HEK293T (cell line): ENCODE results near the gene DTNB.

Source experiments
- CTCF ChIA-PET: fragments of 350-600 bp; formaldehyde crosslinking; extraction: SDS; loops from one replicate; lab custom pipeline; 2021; ENCODE audit warnings: antibody characterized with exemption, inconsistent platforms; lab: Yijun Ruan, JAX
- POLR2A ChIA-PET: fragments of 350-600 bp; formaldehyde crosslinking; extraction: SDS; loops from one replicate; lab custom pipeline; 2020; ENCODE audit warnings: antibody characterized with exemption, inconsistent platforms; lab: Yijun Ruan, JAX
- DNase-seq: peaks from one replicate; pipeline ENCODE4 v3.0.0; 2012; ENCODE audit warnings: mixed read lengths; ENCODE audit errors: extremely low spot score
- ARNT ChIP-seq: fragments of 450-650 bp; IDR thresholded peaks from 2 replicates; pipeline ENCODE4 v1.6.1; 2017; ENCODE audit warnings: mild to moderate bottlenecking
- BHLHE40 ChIP-seq: fragments of 450-650 bp; IDR thresholded peaks from 2 replicates; pipeline ENCODE4 v1.6.1; 2016; ENCODE audit warnings: mild to moderate bottlenecking, moderate library complexity, borderline replicate concordance
- CTBP1 ChIP-seq: fragments of 450-650 bp; IDR thresholded peaks from 2 replicates; pipeline ENCODE4 v1.6.1; 2016; ENCODE audit warnings: borderline replicate concordance
- ELF4 ChIP-seq: fragments of 450-650 bp; IDR thresholded peaks from 2 replicates; pipeline ENCODE4 v1.6.1; 2017; ENCODE audit warnings: antibody characterized with exemption
- FOXA1 ChIP-seq: fragments of 450-650 bp; IDR thresholded peaks from 2 replicates; pipeline ENCODE4 v1.6.1; 2016; ENCODE audit warnings: mild to moderate bottlenecking
- FOXK2 ChIP-seq: fragments of 450-650 bp; IDR thresholded peaks from 2 replicates; pipeline ENCODE4 v1.6.1; 2016; ENCODE audit warnings: mild to moderate bottlenecking
- FOXM1 ChIP-seq: fragments of 450-650 bp; IDR thresholded peaks from 2 replicates; pipeline ENCODE4 v1.6.1; 2017; ENCODE audit warnings: mild to moderate bottlenecking, borderline replicate concordance
- HDGF ChIP-seq: fragments of 450-650 bp; IDR thresholded peaks from 2 replicates; pipeline ENCODE4 v1.6.1; 2017; ENCODE audit warnings: antibody characterized with exemption, borderline replicate concordance
- L3MBTL2 ChIP-seq: fragments of 450-650 bp; conservative IDR thresholded peaks from 2 replicates; pipeline ENCODE4 v1.6.1; 2016; ENCODE audit warnings: mild to moderate bottlenecking
- LEF1 ChIP-seq: fragments of 450-650 bp; IDR thresholded peaks from 2 replicates; pipeline ENCODE4 v1.6.1; 2017; ENCODE audit warnings: mild to moderate bottlenecking, borderline replicate concordance
- NFRKB ChIP-seq: fragments of 450-650 bp; IDR thresholded peaks from 2 replicates; pipeline ENCODE4 v1.6.1; 2016; ENCODE audit warnings: mild to moderate bottlenecking, moderate library complexity
- SP1 ChIP-seq: fragments of 450-650 bp; IDR thresholded peaks from 2 replicates; pipeline ENCODE4 v1.6.1; 2017
- SUZ12 ChIP-seq: fragments of 450-650 bp; IDR thresholded peaks from 2 replicates; pipeline ENCODE4 v1.6.1; 2016; ENCODE audit warnings: mild to moderate bottlenecking
- TARDBP ChIP-seq: fragments of 450-650 bp; IDR thresholded peaks from 2 replicates; pipeline ENCODE4 v1.6.1; 2016
- ZNF384 ChIP-seq: fragments of 450-650 bp; IDR thresholded peaks from 2 replicates; pipeline ENCODE4 v1.6.1; 2016
- TF ChIP-seq, protein P1 (sequence below): fragments of 450-650 bp; IDR thresholded peaks from 2 replicates; pipeline ENCODE4 v1.6.1; 2016

DTNB gene

DNA sequence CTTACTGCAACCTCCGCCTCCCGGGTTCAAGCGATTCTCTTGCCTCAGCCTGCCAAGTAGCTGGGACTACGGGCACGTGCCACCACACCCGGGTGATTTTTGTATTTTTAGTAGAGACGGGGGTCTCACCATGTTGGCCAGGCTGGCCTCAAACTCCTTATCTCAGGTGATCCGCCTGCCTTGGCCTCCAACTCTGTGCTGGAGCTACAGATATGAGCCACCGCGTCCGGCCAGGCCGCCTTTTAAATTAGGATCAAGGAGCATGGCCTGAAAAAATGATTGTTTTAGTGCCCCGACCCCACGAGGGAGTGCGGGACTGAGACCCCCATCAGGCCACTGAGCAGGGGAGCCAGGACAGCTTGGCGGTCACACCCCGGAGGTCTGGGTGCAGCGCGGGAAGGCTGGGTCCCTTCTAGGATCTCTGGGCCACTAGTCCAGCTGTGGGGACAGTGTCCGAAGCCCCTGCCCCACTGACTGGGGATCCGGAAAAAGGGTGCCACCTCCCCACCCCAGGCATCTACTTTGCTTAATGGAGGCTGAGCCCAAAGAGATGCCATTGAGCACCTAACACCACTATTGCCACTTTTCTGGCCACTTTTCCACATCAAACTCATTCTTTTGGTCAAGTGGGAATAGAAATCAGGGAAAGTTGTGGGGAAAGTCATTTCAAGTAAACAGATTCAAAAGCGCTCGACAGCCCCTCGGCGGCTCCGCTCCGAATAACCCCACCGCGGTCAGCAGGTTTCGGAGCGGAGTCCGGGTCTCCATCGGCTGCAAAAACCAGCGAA lies 311.9 kb downstream of the DTNB start:
- TF ChIP-seq CTBP1 (no peak), FOXM1 (no peak), LEF1 (no peak), SUZ12 (no peak), SP1 (no peak), ELF4 (no peak), HDGF (no peak)
- TF ChIP-seq, protein P1, sequence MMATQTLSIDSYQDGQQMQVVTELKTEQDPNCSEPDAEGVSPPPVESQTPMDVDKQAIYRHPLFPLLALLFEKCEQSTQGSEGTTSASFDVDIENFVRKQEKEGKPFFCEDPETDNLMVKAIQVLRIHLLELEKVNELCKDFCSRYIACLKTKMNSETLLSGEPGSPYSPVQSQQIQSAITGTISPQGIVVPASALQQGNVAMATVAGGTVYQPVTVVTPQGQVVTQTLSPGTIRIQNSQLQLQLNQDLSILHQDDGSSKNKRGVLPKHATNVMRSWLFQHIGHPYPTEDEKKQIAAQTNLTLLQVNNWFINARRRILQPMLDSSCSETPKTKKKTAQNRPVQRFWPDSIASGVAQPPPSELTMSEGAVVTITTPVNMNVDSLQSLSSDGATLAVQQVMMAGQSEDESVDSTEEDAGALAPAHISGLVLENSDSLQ, result no peak
- POLR2A ChIA-PET, result interaction anchor here (1.0 to 1.7 kb wide), 6 partner anchors 11 to 112 kb away, joined by 3 to 6 read pairs (median 4); no protein-coding TSS in a partner anchor
- CTCF ChIA-PET, result interaction anchor here (0.7 to 1.7 kb wide), 19 partner anchors 8 to 987 kb away, joined by 3 to 17 read pairs (median 5); no protein-coding TSS in a partner anchor
- DNase-seq, result no peak

DNA sequence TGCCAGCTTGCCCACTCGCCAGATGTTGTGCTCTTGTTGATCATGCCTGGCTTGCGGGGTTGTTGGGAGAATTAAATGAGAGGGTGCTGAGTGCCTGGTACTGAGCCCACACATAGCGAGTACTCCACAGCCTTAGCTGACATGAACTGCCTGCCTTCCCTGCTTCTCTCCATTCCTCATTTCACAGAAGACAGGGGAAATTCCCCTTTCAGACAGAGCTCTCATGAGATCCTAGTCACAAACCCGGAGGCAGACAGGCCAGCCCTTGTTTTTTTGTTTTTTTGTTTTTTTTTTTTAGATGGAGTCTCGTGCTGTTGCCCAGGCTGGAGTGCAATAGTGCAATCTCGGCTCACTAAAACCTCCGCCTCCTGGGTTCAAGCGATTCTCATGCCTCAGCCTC lies 314.5 kb downstream of the DTNB start:
- DNase-seq, result no peak
- no peak for TF ChIP-seq TARDBP
- TF ChIP-seq LEF1, result no peak
- no peak for TF ChIP-seq SP1
- no peak for TF ChIP-seq NFRKB
- no peak for TF ChIP-seq CTBP1
- TF ChIP-seq SUZ12, result no peak
- no peak for TF ChIP-seq ELF4
- no peak for TF ChIP-seq ZNF384
- no peak for TF ChIP-seq ARNT
- no peak for TF ChIP-seq BHLHE40
- no peak for TF ChIP-seq FOXM1
- TF ChIP-seq, protein P1, result no peak
- no peak for TF ChIP-seq HDGF
- no peak for TF ChIP-seq L3MBTL2
- no peak for TF ChIP-seq FOXA1
- TF ChIP-seq FOXK2, result no peak
- CTCF ChIA-PET, result no interaction called here
- POLR2A ChIA-PET, result no interaction called here

DNA sequence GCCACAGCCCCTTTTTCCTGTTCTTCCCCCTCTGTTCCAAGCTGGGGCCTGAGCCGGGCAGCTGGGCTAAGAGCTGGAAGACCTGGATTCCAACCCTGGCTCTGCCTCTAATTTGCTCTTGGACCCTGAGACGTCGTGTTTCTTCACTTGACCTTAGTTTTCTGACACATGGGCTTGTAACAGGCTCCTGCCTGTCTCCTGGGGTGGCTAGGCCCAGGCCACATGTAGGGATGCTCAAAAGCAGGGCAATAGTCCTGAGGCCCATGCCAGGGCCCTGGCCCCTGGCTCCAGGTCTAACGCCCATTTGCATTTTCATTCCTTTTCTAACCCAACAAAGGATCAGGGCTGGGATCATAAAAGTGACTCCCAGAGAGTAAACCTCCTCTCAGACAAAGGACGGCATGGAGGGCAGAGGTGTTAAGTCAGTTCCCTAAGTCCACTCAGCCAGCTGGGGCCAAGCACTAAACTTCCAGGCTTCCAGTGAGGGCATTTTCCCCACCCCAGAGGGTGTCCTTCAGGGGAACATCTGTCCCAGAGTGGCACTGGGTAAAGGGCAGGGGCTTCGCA lies 315.0 kb downstream of the DTNB start:
- ChIA-PET CTCF (no interaction called here), POLR2A (no interaction called here)
- no peak for DNase-seq
- TF ChIP-seq CTBP1 (no peak), NFRKB (no peak), L3MBTL2 (no peak), SP1 (no peak), HDGF (no peak), ELF4 (no peak), LEF1 (no peak), FOXA1 (no peak), BHLHE40 (no peak)
- TF ChIP-seq, protein P1, result no peak

DNA sequence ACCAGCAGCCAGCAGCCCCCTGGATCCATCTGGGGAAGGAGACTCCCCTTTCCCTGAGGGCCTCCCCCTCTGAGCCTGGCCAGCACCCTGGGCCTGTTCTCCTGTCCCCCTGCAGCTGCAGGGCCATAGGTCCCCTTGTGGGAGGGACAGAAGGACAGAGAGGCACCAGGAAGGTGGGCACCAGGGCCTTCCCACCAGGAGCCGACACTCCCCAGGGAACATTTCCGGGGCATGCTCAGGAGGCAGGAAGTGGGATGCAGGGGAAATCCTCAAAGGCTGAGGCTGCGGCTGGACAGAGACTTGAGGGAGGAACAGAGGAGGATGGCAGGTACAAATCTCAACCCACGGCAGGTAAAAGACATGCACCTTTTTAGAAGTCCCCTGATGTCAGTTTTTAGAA lies 317.3 kb downstream of the DTNB start:
- TF ChIP-seq FOXK2, result no peak
- TF ChIP-seq ELF4, result no peak
- CTCF ChIA-PET, result no interaction called here
- POLR2A ChIA-PET, result no interaction called here
- DNase-seq, result no peak

DNA sequence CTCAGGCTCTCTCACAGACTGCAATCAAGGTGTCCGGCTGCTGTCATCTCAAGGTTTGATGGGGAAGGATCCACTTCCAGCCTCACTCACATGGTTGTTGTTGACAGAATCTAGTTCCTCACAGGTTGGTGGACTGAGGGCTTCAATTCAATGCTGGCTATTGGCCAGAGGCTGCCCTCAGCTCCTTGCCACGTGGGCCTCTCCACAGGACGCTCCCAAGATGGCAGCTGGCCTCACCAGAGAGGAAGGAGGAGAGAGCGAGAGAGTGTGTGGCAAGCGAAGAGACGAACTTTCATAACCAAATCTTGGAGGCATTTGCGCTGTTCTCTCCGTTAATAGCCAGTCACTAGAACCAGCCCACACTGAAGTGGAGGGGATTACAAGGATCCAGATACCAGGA lies 318.1 kb downstream of the DTNB start:
- TF ChIP-seq TARDBP, result no peak
- no peak for TF ChIP-seq FOXM1
- no peak for TF ChIP-seq SUZ12
- no peak for TF ChIP-seq LEF1
- CTCF ChIA-PET, result no interaction called here
- DNase-seq, result no peak
- POLR2A ChIA-PET, result no interaction called here

DNA sequence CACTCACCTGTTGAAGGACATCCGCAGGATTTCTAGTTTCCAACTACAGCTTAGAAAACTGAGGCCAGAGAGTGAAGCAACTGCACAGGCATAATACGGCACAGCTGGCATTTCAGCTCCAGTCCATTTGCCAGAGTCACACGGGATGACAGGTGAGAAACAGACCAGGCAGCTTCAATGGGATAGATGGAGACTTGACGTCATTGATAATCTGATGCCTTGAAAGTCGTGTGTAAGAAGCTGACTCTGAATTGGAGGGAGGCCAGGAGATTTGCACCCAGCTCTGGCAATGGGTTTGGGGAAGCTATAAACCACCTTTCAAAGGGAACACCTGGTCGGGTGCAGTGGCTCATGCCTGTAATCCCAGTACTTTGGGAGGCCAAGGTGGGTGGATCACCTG lies 319.3 kb downstream of the DTNB start:
- no peak for DNase-seq
- TF ChIP-seq L3MBTL2 (no peak), CTBP1 (no peak), HDGF (no peak), ARNT (no peak), NFRKB (no peak), SUZ12 (no peak), ELF4 (no peak), FOXA1 (no peak), SP1 (no peak), FOXK2 (no peak), TARDBP (no peak)
- TF ChIP-seq, protein P1, result no peak
- ChIA-PET POLR2A (no interaction called here), CTCF (interaction anchor here (2.0 kb wide), 1 partner anchor 8 kb away, joined by 8 read pairs; no protein-coding TSS in a partner anchor)
